Aorta (tissue), 5 donors: ENCODE results near the gene POU2AF2. TPM values are rescaled to one million over a fixed set of nuclear protein-coding genes. Genes with fewer than 3 reads are reported as not detected.

Source experiments
- ATAC-seq: fragments of 200-7000 bp; cut with Tn5 transposase; one replicate; pipeline ENCODE4 v1.9.1; 2022; ENCODE audit warnings: moderate library complexity; ENCODE audit not compliant: low FRiP score
- DNase-seq, 2 donors: peaks; one replicate each; pipeline ENCODE4 v3.0.0-alpha.2; 2020
- H3K27ac ChIP-seq, 2 donors: one replicate each; pipeline ENCODE4 v1.5.1; 2013; ENCODE audit warnings: low read length in 2 of 2, mild to moderate bottlenecking in 2 of 2, moderate library complexity in 2 of 2, control low read depth in 1 of 2, inconsistent platforms in 1 of 2, low read depth in 1 of 2
- H3K27me3 ChIP-seq, 2 donors: one replicate each; pipeline ENCODE4 v1.6.1; 2013; ENCODE audit warnings: control low read depth in 1 of 2, low read length in 1 of 2, mild to moderate bottlenecking in 1 of 2, moderate library complexity in 1 of 2; ENCODE audit not compliant: insufficient read depth in 2 of 2, control insufficient read depth in 1 of 2
- H3K36me3 ChIP-seq, 2 donors: one replicate each; pipeline ENCODE4 v1.6.1; 2013; ENCODE audit warnings: control low read depth in 1 of 2, low read length in 1 of 2, mild to moderate bottlenecking in 1 of 2; ENCODE audit not compliant: insufficient read depth in 2 of 2, control insufficient read depth in 1 of 2
- H3K4me1 ChIP-seq, 2 donors: one replicate each; pipeline ENCODE4 v1.6.1; 2013; ENCODE audit warnings: low read length in 2 of 2, control low read depth in 1 of 2, mild to moderate bottlenecking in 1 of 2, moderate library complexity in 1 of 2; ENCODE audit not compliant: insufficient read depth in 2 of 2, control insufficient read depth in 1 of 2
- H3K4me3 ChIP-seq, 2 donors: one replicate each; pipeline ENCODE4 v1.5.1; 2013; ENCODE audit warnings: low read length in 2 of 2, control low read depth in 1 of 2, mild to moderate bottlenecking in 1 of 2
- H3K9me3 ChIP-seq: one replicate; pipeline ENCODE4 v1.6.1; 2013; ENCODE audit warnings: mild to moderate bottlenecking, low read length; ENCODE audit not compliant: control insufficient read depth
- WGBS, 2 donors: extraction: QIAGEN DNeasy Blood & Tissue Kit; methylation state at CpG; one replicate each; pipeline ENCODE4 v1.1.7; 2013; 5-methylcytosine and 5-hydroxymethylcytosine counted together
- intact Hi-C, 2 donors: fragments of 100-400 bp; cut with DNase I; formaldehyde crosslinking; loops; one replicate each; pipeline versions ENCODE4 v1.14.2 to v1.15.0; 2022
- polyA plus RNA-seq, 2 donors: library from polyadenylated mRNA; stranded (reverse); fragments of 200-250 nt; gene quantifications; one replicate each; pipeline ENCODE4 v1.2.3, GENCODE V29; 2013
- total RNA-seq, 2 donors: library from RNA; stranded (reverse); fragmentation: NEBNext Ultra II Directional; extraction: Animal tissue kit (Norgen Biotek cat#: 25700); gene quantifications; one replicate each; pipeline ENCODE4 v1.2.1, GENCODE V29; 2021
- donor health status: healthy with polysubstance abuse.
- donor health status: Bipolar disorder and iron deficiency.
- donor health status: DM: no; HTN: no; CAD: no.
- donor health status: DM: no; HTN: no; CAD: no.
- donor health status: DM: yes; HTN: yes; CAD: no.

Gene POU2AF2
- total and polyA plus RNA-seq, 4 donors: not detected

GRCh38 chr11:111237926-111238325, 7.6 kb upstream of the POU2AF2 start:
- intact Hi-C loops: loop anchor here (10.0 kb wide), 4 partner anchors 233 to 783 kb away; partner anchors contain the start of gene ARHGAP20 (in 1 of the 2)

GRCh38 chr11:111246956-111247355, 1.4 kb downstream of the POU2AF2 start:
- Histone ChIP-seq H3K4me3 (no peak overlapping the region), H3K27me3 (no peaks in the 10 kb centered on the region), H3K36me3 (no peaks in the 10 kb centered on the region), H3K4me1 (no peaks in the 10 kb centered on the region), H3K9me3 (no peaks in the 10 kb centered on the region), H3K27ac (no peak overlapping the region)
- DNase-seq (no peak), ATAC-seq (no peak)
- intact Hi-C loops: no loop called here
- WGBS, 2 donors: 38 to 53% methylated on average over 1 of the region's 1 CpG

More at GRCh38 chr11:111237926-111238325, 7.6 kb upstream of the POU2AF2 start:
- no peak for DNase-seq
- 86 to 92% methylated on average over 1 of the region's 1 CpG for WGBS, 2 donors
- no peaks in the 10 kb centered on the region for H3K9me3 ChIP-seq
- H3K4me3 ChIP-seq: no peak overlapping the region
- H3K4me1 ChIP-seq: no peaks in the 10 kb centered on the region
- no peak overlapping the region for H3K27ac ChIP-seq
- no peaks in the 10 kb centered on the region for H3K36me3 ChIP-seq
- peaks cover 0 to 2% of the 10 kb centered on the region in 2 donors for H3K27me3 ChIP-seq
- ATAC-seq: no peak

GRCh38 chr11:111250936-111251335, 5.4 kb downstream of the POU2AF2 start:
- ATAC-seq: no peak
- no peaks in the 10 kb centered on the region for H3K27me3 ChIP-seq
- intact Hi-C loops: no loop called here
- H3K4me3 ChIP-seq: no peak overlapping the region
- H3K9me3 ChIP-seq: no peaks in the 10 kb centered on the region
- H3K4me1 ChIP-seq: no peaks in the 10 kb centered on the region
- no peaks in the 10 kb centered on the region for H3K36me3 ChIP-seq
- H3K27ac ChIP-seq: no peak overlapping the region
- no peak for DNase-seq
- 63 to 65% methylated on average over 2 of the region's 2 CpGs for WGBS, 2 donors

GRCh38 chr11:111253131-111253530, 7.6 kb downstream of the POU2AF2 start:
- intact Hi-C loops: no loop called here
- no peak for DNase-seq
- H3K27ac ChIP-seq: no peak overlapping the region
- H3K4me1 ChIP-seq: no peaks in the 10 kb centered on the region
- 80 to 92% methylated on average over 1 of the region's 1 CpG for WGBS, 2 donors
- H3K9me3 ChIP-seq: no peaks in the 10 kb centered on the region
- H3K4me3 ChIP-seq: no peak overlapping the region
- H3K27me3 ChIP-seq: no peaks in the 10 kb centered on the region
- ATAC-seq: no peak
- H3K36me3 ChIP-seq: no peaks in the 10 kb centered on the region

GRCh38 chr11:111253630-111254029, 8.1 kb downstream of the POU2AF2 start:
- Histone ChIP-seq H3K4me3 (no peak overlapping the region), H3K9me3 (no peaks in the 10 kb centered on the region), H3K36me3 (no peaks in the 10 kb centered on the region), H3K27ac (no peak overlapping the region), H3K4me1 (no peaks in the 10 kb centered on the region), H3K27me3 (no peaks in the 10 kb centered on the region)
- ATAC-seq: no peak
- 83 to 85% methylated on average over 5 of the region's 5 CpGs for WGBS, 2 donors
- DNase-seq: no peak
- intact Hi-C loops: no loop called here

GRCh38 chr11:111258046-111258445, 12.5 kb downstream of the POU2AF2 start:
- Histone ChIP-seq H3K36me3 (no peaks in the 10 kb centered on the region), H3K27ac (no peak overlapping the region), H3K27me3 (no peaks in the 10 kb centered on the region), H3K4me1 (no peaks in the 10 kb centered on the region), H3K4me3 (no peak overlapping the region), H3K9me3 (no peaks in the 10 kb centered on the region)
- 91 to 97% methylated on average over 4 of the region's 4 CpGs for WGBS, 2 donors
- ATAC-seq (no peak), DNase-seq (no peak)
- intact Hi-C loops: no loop called here

- ATAC-seq: no peak
- H3K4me3 ChIP-seq: no peak overlapping the region
- intact Hi-C loops: no loop called here
- H3K27me3 ChIP-seq: no peaks in the 10 kb centered on the region
- H3K27ac ChIP-seq: no peak overlapping the region
- WGBS, 2 donors: 84 to 89% methylated on average over 4 of the region's 4 CpGs
- no peaks in the 10 kb centered on the region for H3K4me1 ChIP-seq
- no peaks in the 10 kb centered on the region for H3K36me3 ChIP-seq
- no peak for DNase-seq
- H3K9me3 ChIP-seq: no peaks in the 10 kb centered on the region
These were observed 14.4 kb downstream of the POU2AF2 start for GRCh38 chr11:111259896-111260295.

DNA sequence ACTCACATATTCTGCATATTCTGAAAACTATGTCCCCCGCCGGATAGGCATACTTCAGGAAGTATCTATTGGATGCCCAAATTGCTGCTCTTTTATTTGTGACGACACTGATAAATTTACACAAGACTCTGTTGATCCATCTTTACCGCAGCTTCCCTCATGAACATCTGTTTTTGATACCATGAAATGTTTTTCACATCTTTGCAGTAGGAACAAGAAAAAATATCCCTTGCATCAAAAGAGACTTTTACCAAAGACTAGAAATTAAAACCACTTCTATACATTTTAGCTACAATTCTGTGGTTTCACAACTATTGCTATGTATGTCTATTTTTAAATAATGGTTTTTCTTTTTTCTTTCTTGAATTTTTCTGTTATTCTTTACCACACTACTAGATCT, 15.3 kb downstream of the POU2AF2 start:
- H3K27me3 ChIP-seq: no peaks in the 10 kb centered on the region
- 70 to 80% methylated on average over 4 of the region's 4 CpGs for WGBS, 2 donors
- H3K4me1 ChIP-seq: no peaks in the 10 kb centered on the region
- intact Hi-C loops: no loop called here
- no peak for DNase-seq
- H3K27ac ChIP-seq: no peak overlapping the region
- H3K9me3 ChIP-seq: no peaks in the 10 kb centered on the region
- no peaks in the 10 kb centered on the region for H3K36me3 ChIP-seq
- ATAC-seq: no peak
- no peak overlapping the region for H3K4me3 ChIP-seq

DNA sequence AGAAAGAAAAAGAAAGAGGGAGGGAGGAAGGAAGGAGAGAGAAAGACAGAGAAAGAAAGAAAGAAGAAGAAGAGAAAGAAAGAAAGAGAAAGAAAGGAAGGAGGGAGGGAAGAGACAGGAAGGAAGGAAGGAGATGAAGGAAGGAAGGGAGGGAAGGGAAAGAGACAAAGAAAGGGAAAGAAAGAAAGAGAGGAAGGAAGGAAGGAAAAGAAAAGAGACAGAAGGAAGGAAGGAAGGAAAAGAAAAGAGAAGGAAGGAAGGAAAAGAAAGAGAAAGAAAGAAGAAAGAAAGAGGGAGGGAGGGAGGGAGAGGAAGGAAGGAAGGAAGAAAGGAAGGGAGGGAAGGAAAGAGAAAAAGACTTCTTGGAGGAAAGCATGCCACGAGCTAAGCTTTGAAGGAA, 19.1 kb downstream of the POU2AF2 start:
- DNase-seq: no peak
- H3K27ac ChIP-seq: no peak overlapping the region
- no peak for ATAC-seq
- WGBS, 2 donors: 84 to 88% methylated on average over 1 of the region's 1 CpG
- H3K27me3 ChIP-seq: no peaks in the 10 kb centered on the region
- no peak overlapping the region for H3K4me3 ChIP-seq
- H3K9me3 ChIP-seq: no peaks in the 10 kb centered on the region
- H3K36me3 ChIP-seq: no peaks in the 10 kb centered on the region
- H3K4me1 ChIP-seq: peaks cover 0 to 4% of the 10 kb centered on the region in 2 donors
- intact Hi-C loops: no loop called here
